Measurements from ENCODE around the gene NSMCE1.

NSMCE1 gene

DNA sequence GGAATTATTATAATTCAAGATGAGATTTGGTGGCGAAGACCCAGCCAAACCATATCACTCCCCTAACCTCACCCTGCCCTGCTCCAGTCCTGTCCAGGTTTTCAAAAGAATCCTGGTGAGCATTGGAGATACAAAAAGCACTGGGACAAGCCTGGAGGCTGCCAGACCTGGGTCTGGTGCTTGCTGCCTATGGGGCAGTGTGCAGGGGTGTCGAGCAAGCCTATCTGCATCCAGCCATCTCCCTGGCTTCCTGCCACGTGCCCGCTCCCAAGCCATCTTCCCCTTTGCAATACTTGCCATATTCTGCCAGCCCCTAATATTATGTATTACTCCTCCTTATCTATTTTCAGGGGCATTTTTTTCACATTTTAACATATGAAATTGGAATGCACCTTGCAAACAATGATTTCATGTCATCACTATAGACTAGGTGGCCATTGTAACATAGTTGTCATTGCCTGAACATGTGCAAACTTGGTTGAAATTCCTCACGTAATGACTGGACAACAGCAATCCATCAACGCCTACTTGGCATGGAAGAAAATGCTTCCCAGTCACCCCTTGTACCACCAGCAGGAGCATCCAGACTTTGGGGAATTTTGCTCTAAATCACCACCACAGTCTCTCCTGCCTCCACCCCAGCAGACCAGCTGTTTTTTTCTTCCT lies 73.4 kb downstream of the NSMCE1 start:
- DNase-seq (ENCODE audit: low spot score) = no peak

DNA sequence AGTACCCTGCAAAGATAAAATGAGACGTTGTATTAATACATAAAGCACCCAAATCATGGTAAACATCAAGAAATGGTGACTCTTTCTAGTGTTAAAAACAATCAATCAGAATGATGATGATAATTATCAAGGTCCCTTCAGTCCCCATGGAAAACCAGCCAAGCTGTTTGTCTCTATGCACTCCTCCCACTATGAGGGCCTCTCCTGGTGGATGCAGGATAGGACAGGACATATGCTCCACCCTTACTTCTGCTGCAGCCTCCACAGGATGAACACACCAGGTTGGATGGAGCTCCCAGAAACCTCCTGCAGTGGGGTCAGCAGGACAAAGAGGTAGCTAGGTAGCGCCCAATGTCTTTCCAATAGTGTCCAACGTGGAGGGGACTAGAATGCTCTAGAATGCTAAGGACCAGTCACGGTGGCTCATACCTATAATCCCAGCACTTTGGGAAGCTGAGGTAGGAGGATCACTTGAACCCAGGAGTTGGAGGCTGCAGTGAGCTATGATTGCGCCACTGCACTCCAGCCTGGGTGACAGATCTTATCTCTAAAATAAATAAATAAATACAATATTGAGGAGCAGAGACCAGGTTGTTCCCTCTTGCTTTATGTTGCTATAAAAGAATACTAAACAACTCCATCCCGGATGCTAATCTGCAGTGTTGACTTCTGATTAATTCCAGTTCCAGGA lies 75.1 kb downstream of the NSMCE1 start:
- DNase-seq (ENCODE audit: low spot score) = no peak

DNA sequence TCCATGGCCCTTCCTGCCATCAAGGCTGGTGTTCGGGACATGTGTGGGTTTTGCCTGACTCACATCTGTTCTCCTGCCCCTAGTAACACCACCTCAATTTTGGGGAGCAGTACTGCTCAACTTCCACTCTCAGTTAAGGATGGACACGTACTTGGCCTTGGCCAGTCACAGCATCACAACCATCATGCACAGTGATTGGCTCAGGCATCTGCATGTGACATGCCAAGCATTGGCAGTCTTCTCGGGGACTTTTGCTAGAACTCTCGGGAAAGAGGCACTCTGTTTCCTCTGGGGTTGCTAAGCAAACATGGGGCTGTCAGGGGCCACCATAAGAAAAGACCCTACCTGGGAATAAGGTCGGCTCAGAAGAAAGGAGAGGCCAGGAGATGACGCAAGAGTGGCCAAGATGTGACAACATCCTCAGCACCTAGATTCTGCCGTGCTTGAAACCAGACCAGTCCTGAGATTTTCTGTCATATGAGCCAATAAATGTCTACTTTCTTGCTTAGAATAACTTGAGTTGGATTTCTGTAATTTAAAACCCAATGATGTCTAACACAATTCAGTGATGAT lies 77.1 kb downstream of the NSMCE1 start:
- no peak for DNase-seq (ENCODE audit: low spot score)

DNA sequence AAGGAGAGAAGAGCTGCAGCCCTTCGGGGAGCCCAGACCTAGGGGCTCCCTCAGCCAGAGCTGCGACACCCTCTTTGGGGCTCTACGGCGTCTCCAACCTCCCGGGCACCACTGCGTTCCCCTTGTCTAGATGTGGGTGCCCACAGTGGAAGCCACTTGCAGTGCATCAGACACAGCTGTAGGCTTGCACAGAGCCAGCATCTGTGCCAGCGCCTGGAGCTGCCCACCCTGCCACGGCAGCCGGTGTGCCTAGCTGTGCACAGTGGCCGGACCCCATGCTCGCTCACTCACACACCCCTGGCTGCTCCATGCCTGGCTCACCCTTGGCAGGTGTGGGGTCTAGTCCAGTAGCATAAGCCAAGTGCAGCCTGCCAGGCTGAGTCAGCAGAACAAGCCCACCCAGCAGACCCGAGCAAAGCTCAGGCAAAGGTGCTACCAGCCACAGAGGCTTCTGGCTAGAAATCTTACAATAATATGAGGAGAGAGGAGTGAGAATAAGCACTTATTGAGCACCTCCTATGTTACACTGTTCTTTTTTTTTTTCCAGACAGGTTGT lies 78.2 kb downstream of the NSMCE1 start:
- DNase-seq (ENCODE audit: low spot score) = no peak

DNA sequence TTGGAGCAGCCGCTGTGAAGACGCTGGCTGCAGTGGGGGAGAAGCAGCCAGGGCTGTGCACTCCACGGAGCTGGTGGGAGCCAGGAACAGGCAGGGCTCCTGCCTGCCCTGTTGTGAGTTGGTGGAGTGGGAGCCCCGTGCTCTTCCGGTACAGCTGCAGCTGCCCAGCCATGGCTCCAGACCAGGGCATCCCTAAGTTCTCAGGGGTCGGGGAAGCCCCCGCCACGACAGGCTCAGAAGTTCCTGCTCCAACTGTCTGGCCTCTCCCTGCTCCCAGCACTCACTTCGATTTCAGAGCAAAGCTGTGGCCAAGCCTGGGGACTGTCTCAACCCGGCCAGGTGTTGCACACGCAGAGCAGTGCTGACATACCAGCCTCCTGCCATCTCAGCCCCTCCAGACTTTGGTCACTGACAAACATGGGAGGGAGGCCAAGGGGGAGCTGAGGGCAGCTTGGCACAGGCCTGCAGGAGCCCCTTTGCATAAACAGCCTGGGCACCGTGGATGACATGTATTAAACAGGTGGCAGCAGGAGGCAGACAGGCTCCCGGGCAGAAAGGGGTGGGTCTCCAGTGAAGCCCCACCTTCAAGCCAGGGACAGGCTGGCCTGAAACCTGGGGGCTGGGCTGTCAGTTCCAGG lies 79.1 kb downstream of the NSMCE1 start:
- no peak for DNase-seq (ENCODE audit: low spot score)

DNA sequence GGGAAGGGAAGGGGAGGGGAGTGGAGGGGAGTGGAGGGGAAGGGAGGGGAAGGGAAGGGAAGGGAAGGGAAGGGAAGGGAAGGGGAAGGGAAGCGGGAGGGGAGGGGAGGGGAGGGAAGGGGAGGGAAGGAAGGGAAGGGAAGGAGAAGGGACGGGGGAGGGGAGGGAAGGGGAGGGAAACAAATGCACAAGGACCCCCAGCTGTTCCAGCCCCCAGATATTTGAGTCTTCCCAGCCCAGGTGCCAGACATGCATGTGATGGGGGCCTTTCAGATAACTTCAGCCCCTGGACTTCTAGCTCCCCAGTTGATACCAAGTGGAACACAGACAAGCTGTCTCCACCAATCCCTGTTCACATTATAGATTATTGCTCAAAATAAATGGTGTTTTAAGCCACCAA lies 79.9 kb downstream of the NSMCE1 start:
- no peak for DNase-seq (ENCODE audit: low spot score)

DNA sequence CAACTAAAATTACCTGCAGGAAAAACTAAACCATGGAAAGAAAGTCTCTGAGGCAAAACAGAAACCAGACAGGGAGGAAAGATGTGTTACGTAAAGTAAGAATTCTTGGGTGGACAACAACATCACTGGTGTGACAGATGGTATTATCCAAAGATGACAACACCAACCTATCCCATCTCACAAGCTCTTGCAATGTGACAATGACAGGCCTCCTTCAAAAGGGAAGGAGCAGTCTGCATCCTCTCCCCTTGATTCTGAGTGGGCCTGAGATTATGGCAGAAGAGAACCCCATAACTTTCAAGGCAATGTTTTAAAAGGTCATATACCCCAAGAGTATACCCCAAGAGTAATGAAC lies 82.8 kb downstream of the NSMCE1 start:
- DNase-seq (ENCODE audit: low spot score) = no peak

DNA sequence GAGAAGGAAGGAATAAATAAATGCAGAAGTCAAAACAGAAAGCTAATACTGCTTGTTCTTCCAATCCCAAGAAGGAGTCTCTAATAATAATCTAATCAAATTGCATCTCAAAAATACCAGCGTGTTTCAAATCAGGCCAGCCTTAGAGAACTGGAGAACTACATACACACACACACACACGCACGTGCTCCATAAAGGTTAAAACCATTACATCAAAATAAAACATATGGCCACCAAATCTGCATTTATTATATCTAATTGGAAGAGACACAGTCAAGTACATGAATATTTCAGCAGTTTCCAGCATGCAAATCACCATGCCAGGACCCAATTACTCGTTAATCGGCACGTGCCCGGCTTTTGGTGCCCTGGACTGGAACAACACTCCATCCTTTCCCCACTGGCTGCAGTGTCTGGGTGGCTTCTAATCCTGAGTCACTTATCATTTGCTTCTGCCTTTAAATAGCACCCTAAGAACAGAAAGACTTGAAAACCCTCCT lies 85.6 kb downstream of the NSMCE1 start:
- DNase-seq (ENCODE audit: low spot score) = no peak

DNA sequence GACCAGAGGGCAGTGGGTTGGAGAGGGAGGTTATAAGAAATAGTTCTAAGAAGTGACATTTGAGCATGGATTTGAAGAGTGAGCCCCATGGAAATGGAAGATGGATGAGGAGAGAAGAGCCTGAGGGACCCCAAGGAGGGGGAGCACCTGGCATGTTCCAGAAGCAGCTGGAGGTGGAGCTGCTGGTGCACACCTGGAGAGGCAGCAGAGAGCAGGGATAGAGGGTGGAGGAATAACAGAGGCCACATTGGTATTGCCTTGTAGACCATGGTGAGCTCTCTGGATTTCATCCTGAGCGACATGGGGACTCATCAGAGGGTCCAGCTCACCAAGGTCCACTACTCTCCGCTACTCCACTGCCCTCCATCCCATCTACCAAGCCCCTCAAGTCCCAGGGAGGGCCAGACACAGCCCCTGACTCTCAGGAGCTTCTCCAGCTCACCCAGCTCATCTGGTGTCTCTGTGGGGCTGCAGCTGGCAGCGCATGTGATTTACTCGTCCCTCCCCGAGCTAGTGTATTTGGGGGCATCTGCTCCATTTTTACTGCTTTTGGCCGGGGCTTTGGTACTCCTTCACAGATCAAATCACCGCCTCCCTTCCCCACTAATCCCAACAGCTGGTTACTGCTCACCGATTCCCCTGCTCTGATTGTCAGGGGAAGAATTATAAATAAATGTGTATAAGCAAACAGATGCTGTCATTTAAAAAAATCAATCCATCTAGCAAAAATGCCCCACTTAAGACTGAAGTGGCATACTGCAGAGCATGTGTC lies 87.4 kb downstream of the NSMCE1 start:
- no peak for DNase-seq (ENCODE audit: low spot score)

DNA sequence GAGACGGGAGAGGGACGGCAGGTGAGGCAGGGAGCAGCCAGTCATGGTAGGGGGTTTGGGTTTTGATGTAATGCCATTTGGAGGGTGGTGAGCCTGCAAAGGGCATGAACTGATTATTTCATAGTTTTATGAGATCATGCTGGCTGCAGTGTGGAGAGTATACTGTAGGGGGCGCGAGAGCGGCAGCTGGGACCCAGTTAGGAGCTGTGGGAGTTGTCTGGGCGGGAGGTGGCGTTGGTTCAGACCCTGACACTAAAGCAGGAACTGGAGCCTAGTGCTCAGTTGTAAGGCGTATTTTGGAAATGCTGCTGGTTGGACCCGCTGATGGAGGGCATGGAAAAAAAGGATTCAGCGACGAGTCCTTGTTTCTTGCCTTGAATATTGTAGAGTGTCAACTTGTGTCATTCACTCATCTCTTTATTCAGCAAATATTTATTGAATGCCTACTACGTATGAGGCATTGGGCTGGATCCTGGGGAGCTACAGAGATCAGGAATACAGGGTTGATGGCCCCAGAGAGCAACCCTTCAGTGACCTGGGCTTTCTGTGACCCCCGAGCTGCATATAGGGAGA lies 89.0 kb downstream of the NSMCE1 start:
- peak; percentile 32 for DNase-seq (ENCODE audit: low spot score)

DNA sequence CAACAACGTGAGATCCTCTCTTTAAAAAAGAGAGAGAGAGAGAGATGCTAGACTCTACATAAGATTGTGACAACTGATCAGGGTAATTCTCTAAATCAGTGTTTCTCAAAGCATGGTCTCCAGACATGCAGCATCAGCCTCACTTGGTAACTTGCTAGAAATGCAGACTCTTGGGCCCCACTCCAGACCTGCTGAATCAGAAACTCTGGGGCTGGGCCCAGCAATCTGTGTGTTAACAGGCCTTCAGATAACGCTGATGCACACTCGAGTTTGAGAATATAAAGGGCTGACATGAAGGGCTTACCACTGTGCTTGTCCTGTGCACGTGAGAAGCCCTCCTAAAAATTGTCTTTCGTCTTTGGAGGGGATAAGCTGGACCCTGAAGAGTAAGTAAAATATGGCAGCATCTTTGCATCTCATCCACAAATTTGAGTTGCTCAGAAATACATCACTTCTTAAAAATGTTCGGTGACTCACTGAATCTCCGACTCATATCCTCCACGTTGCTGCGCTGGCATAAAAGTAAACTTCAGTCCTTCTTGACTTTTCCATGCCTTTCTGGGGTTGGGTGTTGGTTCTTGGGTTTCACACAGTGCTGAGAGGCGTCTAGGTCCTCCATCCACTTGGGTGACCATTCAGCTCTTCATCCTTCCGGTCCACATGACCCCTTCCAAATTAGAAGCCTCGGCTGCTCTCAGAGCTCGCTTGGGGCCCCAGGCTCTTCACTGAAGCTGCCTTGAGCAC lies 91.4 kb downstream of the NSMCE1 start:
- no peak for DNase-seq (ENCODE audit: low spot score)

DNA sequence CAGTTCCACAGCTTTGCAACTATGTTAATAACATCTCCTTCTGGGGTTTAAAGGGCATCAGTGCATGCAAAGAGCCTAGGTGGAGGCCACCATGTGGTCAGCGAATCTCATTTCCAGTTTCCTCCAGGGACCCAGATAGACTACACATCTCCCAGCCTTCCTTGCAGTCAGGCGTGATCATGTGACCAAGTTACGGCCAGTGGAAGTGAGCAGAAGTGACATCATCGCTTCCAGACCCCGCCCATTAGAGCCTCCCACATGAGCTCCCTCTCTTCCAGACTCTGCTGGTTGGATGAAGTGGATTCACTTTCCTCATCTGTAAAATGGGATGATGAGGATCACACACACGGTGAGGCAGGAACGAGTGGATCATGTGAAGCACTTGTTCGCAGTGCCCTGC lies 92.7 kb downstream of the NSMCE1 start:
- DNase-seq (ENCODE audit: low spot score) = no peak
